GM12864 (cell line): ENCODE data around the gene SMARCB1.

Source experiments
- DNase-seq: peaks from one replicate; pipeline ENCODE4 v3.0.0-alpha.2; 2011; ENCODE audit warnings: low read depth
- H3K4me3 ChIP-seq: 2 replicates; pipeline ENCODE4 v1.5.1; 2011; ENCODE audit warnings: mild to moderate bottlenecking, low read depth, low read length, control low read depth
- CTCF ChIP-seq: IDR thresholded peaks from 2 replicates; pipeline ENCODE4 v1.5.1; 2011; ENCODE audit warnings: low read depth, mild to moderate bottlenecking, moderate library complexity, low read length, control low read depth, inconsistent platforms; ENCODE audit errors: missing control alignments

Gene SMARCB1

GRCh38 chr22:23745791-23746190 lies 41.0 kb upstream of the SMARCB1 start:
- no peak for DNase-seq
- no peak overlapping the region for H3K4me3 ChIP-seq
- TF ChIP-seq CTCF, result no peak

GRCh38 chr22:23749841-23750301 lies 36.9 kb upstream of the SMARCB1 start:
- no peak for TF ChIP-seq CTCF
- DNase-seq, result no peak
- peak overlapping the region; percentile 62; the same call in 1 of the 2 replicates for H3K4me3 ChIP-seq

GRCh38 chr22:23750367-23750713 lies 36.4 kb upstream of the SMARCB1 start:
- H3K4me3 ChIP-seq, result peak overlapping the region; percentile 62
- no peak for DNase-seq
- no peak for TF ChIP-seq CTCF

- peak within 1 kb of the TSS; percentile 62 for H3K4me3 ChIP-seq
- DNase-seq, result peak; percentile 46
- peak; percentile 36 for TF ChIP-seq CTCF
These were observed 35.9 kb upstream of the SMARCB1 start, which contains the start of gene ZNF70 for GRCh38 chr22:23750714-23751440. Gene ZNF70, minus strand, starts transcription at chr22:23751112. Its CDS starts 5,972 bp downstream, at chr22:23745140.

- no peak for DNase-seq
- peak overlapping the region; percentile 62 for H3K4me3 ChIP-seq
- TF ChIP-seq CTCF, result no peak
These were observed 35.2 kb upstream of the SMARCB1 start for GRCh38 chr22:23751441-23751996.

GRCh38 chr22:23752090-23752691 lies 34.6 kb upstream of the SMARCB1 start:
- DNase-seq, result peak; percentile 43
- TF ChIP-seq CTCF, result no peak
- peak overlapping the region; percentile 62 for H3K4me3 ChIP-seq
